ENCODE data around the gene KLK8. TPM values are rescaled to one million over a fixed set of nuclear protein-coding genes. Genes with fewer than 3 reads are reported as not detected.

The KLK8 gene
- total and polyA plus RNA-seq, 2 experiments from 2014 or later = 4.9 to 14.6 TPM

GRCh38 chr19:51027126-51027806 is 25.9 kb upstream of the KLK8 start (continued):
- TF ChIP-seq ZNF462 (CRISPR knock-in tag; IDR thresholded peaks at IDR 0.05) (no peak), NANOG (IDR thresholded peaks at IDR 0.05; ENCODE audit: borderline replicate concordance) (no peak), EZH2phosphoT487 (IDR thresholded peaks at IDR 0.05; ENCODE audit: unreplicated experiment) (no peak), CTCF (conservative IDR thresholded peaks at IDR 0.05; ENCODE audit: low read depth in 2 of 2) (no peak), STAT1 (IDR thresholded peaks at IDR 0.05; ENCODE audit: unreplicated experiment) (no peak)

GRCh38 chr19:51026554-51026831 is 25.1 kb upstream of the KLK8 start, which contains the start of gene KLK11:
TSS of gene KLK11 (minus strand) at chr19:51026616. CDS start at chr19:51025631, 985 bp downstream.
- ATAC-seq (peak; percentile 21; the same call in 2 of the 3 replicates), DNase-seq (ENCODE audit: low spot score) (no peak)
- Mint-ChIP-seq H3K4me1 (peaks cover 39% of the 10 kb centered on the region), H3K36me3 (ENCODE audit: low read depth) (peaks cover 3% of the 10 kb centered on the region; the same call in 1 of the 3 replicates), H3K9me3 (no peaks in the 10 kb centered on the region; the same call in 2 of the 3 replicates), H3K27me3 (ENCODE audit: insufficient read depth, low read depth, poor library complexity) (peaks cover 20% of the 10 kb centered on the region), H3K4me3 (peak within 1 kb of the TSS; percentile 12; the same call in 1 of the 3 replicates), H3K27ac (no peak within 1 kb of the TSS)
- Histone ChIP-seq H3F3A (replicated peaks; ENCODE audit: low read depth) (no peaks in the 10 kb centered on the region), H3K4me2 (no peak within 1 kb of the TSS), H3K79me2 (replicated peaks; ENCODE audit: insufficient read depth) (no peaks in the 10 kb centered on the region), H3K9me2 (ENCODE audit: insufficient read depth) (peaks cover 7% of the 10 kb centered on the region; the same call in 1 of the 2 replicates), H4K20me1 (replicated peaks; ENCODE audit: insufficient read depth) (no peaks in the 10 kb centered on the region), H3K36me3 (ENCODE audit: insufficient read depth) (no peaks in the 10 kb centered on the region), H3K4me3 (no peak within 1 kb of the TSS), H2AFZ (peak within 1 kb of the TSS; percentile 32; the same call in 1 of the 2 replicates), H3K4me1 (ENCODE audit: insufficient read depth) (peaks cover under 1% of the 10 kb centered on the region; the same call in 1 of the 2 replicates), H3K27me3 (ENCODE audit: insufficient read depth) (no peaks in the 10 kb centered on the region), H3K27ac (ENCODE audit: low read depth) (no peak within 1 kb of the TSS)
- TF ChIP-seq ZNF331 (CRISPR knock-in tag; IDR thresholded peaks at IDR 0.05; ENCODE audit: low read depth) (no peak), ZNF114 (CRISPR knock-in tag; IDR thresholded peaks at IDR 0.05) (no peak)

Data from GM23338 (cell line).